Measurements from ENCODE around the gene DMD. TPM values are rescaled to one million over a fixed set of nuclear protein-coding genes. Genes with fewer than 3 reads are reported as not detected.

Gene DMD
- total and polyA plus RNA-seq, 2 donors from 2014 or later, result 4.2 to 17.9 TPM

DNA sequence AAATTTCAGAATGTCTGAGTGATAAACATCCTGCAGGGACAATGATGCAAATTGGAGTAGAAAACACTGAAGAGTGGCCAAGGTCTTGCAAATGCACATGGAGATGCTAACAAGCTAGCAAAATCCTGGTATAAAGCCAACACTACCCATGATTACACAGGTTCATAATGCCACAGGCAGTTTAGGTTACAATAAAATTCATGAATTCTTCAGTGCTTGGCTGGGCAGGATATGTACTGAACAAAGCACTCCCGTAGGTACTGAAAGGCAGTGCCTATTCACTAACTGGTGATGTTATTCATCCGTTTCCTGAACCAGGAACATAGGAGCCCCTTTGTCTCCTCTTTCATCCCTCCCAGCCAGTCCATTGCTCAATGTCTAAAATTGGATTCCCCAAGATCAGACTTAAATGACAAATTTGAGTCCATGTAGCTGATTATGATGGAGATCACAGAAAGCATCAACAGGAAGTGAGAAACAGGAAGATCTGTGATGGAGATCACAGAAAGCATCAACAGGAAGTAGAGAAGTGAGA lies 244.5 kb downstream of the DMD start:
- intact Hi-C loops (cut with DNase I), result no loop called here
- FAIRE-seq, result no peak

GRCh38 chrX:32954125-32954524 lies 257.2 kb downstream of the DMD start:
- H3K9me3 ChIP-seq (ENCODE audit: control insufficient read depth in 2 of 3, insufficient read depth in 1 of 3, low read length in 3 of 3), result no peaks in the 10 kb centered on the region
- TF ChIP-seq, protein P1, sequence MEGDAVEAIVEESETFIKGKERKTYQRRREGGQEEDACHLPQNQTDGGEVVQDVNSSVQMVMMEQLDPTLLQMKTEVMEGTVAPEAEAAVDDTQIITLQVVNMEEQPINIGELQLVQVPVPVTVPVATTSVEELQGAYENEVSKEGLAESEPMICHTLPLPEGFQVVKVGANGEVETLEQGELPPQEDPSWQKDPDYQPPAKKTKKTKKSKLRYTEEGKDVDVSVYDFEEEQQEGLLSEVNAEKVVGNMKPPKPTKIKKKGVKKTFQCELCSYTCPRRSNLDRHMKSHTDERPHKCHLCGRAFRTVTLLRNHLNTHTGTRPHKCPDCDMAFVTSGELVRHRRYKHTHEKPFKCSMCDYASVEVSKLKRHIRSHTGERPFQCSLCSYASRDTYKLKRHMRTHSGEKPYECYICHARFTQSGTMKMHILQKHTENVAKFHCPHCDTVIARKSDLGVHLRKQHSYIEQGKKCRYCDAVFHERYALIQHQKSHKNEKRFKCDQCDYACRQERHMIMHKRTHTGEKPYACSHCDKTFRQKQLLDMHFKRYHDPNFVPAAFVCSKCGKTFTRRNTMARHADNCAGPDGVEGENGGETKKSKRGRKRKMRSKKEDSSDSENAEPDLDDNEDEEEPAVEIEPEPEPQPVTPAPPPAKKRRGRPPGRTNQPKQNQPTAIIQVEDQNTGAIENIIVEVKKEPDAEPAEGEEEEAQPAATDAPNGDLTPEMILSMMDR (IDR thresholded peaks at IDR 0.05; ENCODE audit: borderline replicate concordance, extremely low read depth, insufficient read depth), result no peak
- no peaks in the 10 kb centered on the region for H3K36me3 ChIP-seq (ENCODE audit: control insufficient read depth in 2 of 3, insufficient read depth in 3 of 3, low read length in 3 of 3)
- intact Hi-C loops (cut with DNase I), result no loop called here
- no peaks in the 10 kb centered on the region for H3K4me1 ChIP-seq (ENCODE audit: control insufficient read depth in 2 of 3, insufficient read depth in 2 of 3, low read depth in 1 of 3, low read length in 3 of 3)
- H3K27me3 ChIP-seq (ENCODE audit: control insufficient read depth, insufficient read depth, low read length), result no peaks in the 10 kb centered on the region
- DNase-seq (no peak), FAIRE-seq (no peak)
- H3K9ac ChIP-seq (ENCODE audit: low read length in 3 of 3), result no peak overlapping the region
- H3K27ac ChIP-seq (ENCODE audit: low read depth in 2 of 2, low read length in 2 of 2), result no peak overlapping the region
- no peak overlapping the region for H3K4me3 ChIP-seq (ENCODE audit: low read length in 3 of 3)

More for the DNA sequence above, 244.5 kb downstream of the DMD start:
- Histone ChIP-seq H3K4me3 (ENCODE audit: low read length in 3 of 3) (no peak overlapping the region), H3K4me1 (ENCODE audit: control insufficient read depth in 2 of 3, insufficient read depth in 2 of 3, low read depth in 1 of 3, low read length in 3 of 3) (no peaks in the 10 kb centered on the region), H3K36me3 (ENCODE audit: control insufficient read depth in 2 of 3, insufficient read depth in 3 of 3, low read length in 3 of 3) (no peaks in the 10 kb centered on the region), H3K27ac (ENCODE audit: low read depth in 2 of 2, low read length in 2 of 2) (no peak overlapping the region), H3K9ac (ENCODE audit: low read length in 3 of 3) (no peak overlapping the region), H3K27me3 (ENCODE audit: control insufficient read depth, insufficient read depth, low read length) (no peaks in the 10 kb centered on the region), H3K9me3 (ENCODE audit: control insufficient read depth in 2 of 3, insufficient read depth in 1 of 3, low read length in 3 of 3) (no peaks in the 10 kb centered on the region)
- peak in 1 of 5 donors; percentile 1 for DNase-seq
- TF ChIP-seq, protein P1 (IDR thresholded peaks at IDR 0.05; ENCODE audit: borderline replicate concordance, extremely low read depth, insufficient read depth), result no peak

GRCh38 chrX:32948130-32948529 lies 263.2 kb downstream of the DMD start:
- Histone ChIP-seq H3K9ac (ENCODE audit: low read length in 3 of 3) (no peak overlapping the region), H3K27ac (ENCODE audit: low read depth in 2 of 2, low read length in 2 of 2) (no peak overlapping the region), H3K9me3 (ENCODE audit: control insufficient read depth in 2 of 3, insufficient read depth in 1 of 3, low read length in 3 of 3) (no peaks in the 10 kb centered on the region), H3K27me3 (ENCODE audit: control insufficient read depth, insufficient read depth, low read length) (no peaks in the 10 kb centered on the region), H3K4me1 (ENCODE audit: control insufficient read depth in 2 of 3, insufficient read depth in 2 of 3, low read depth in 1 of 3, low read length in 3 of 3) (no peaks in the 10 kb centered on the region), H3K36me3 (ENCODE audit: control insufficient read depth in 2 of 3, insufficient read depth in 3 of 3, low read length in 3 of 3) (no peaks in the 10 kb centered on the region), H3K4me3 (ENCODE audit: low read length in 3 of 3) (no peak overlapping the region)
- TF ChIP-seq, protein P1 (IDR thresholded peaks at IDR 0.05; ENCODE audit: borderline replicate concordance, extremely low read depth, insufficient read depth), result no peak
- FAIRE-seq (no peak), DNase-seq (no peak)
- intact Hi-C loops (cut with DNase I), result no loop called here

- no peak overlapping the region for H3K9ac ChIP-seq (ENCODE audit: low read length in 3 of 3)
- no peak overlapping the region for H3K4me3 ChIP-seq (ENCODE audit: low read length in 3 of 3)
- TF ChIP-seq, protein P1 (IDR thresholded peaks at IDR 0.05; ENCODE audit: borderline replicate concordance, extremely low read depth, insufficient read depth), result no peak
- H3K4me1 ChIP-seq (ENCODE audit: control insufficient read depth in 2 of 3, insufficient read depth in 2 of 3, low read depth in 1 of 3, low read length in 3 of 3), result no peaks in the 10 kb centered on the region
- H3K36me3 ChIP-seq (ENCODE audit: control insufficient read depth in 2 of 3, insufficient read depth in 3 of 3, low read length in 3 of 3), result no peaks in the 10 kb centered on the region
- intact Hi-C loops (cut with DNase I), result no loop called here
- H3K9me3 ChIP-seq (ENCODE audit: control insufficient read depth in 2 of 3, insufficient read depth in 1 of 3, low read length in 3 of 3), result no peaks in the 10 kb centered on the region
- no peak overlapping the region for H3K27ac ChIP-seq (ENCODE audit: low read depth in 2 of 2, low read length in 2 of 2)
- H3K27me3 ChIP-seq (ENCODE audit: control insufficient read depth, insufficient read depth, low read length), result no peaks in the 10 kb centered on the region
- no peak for DNase-seq
- no peak for FAIRE-seq
Observed at GRCh38 chrX:32937043-32937442, 274.3 kb downstream of the DMD start.

Measured in kidney (tissue), 14 donors.